PC-9 (cell line): ENCODE measurements around the gene NUP214. TPM values are rescaled to one million over a fixed set of nuclear protein-coding genes. Genes with fewer than 3 reads are reported as not detected.

ENCODE experiments used
- BruUV-seq: library from RNA; stranded (reverse); fragments of 400-500 nt; replicated peaks from 2 replicates; lab custom pipeline; 2021; lab: Mats Ljungman, UMichigan
- CTCF ChIA-PET: fragments of 300-600 bp; sonication (Branson Sonifier 250); formaldehyde crosslinking; loops from one replicate; lab custom pipeline; 2022; ENCODE audit warnings: antibody characterized with exemption; lab: Charles Lee
- POLR2A ChIA-PET: fragments of 300-600 bp; sonication (Branson Sonifier 250); formaldehyde crosslinking; loops from one replicate; lab custom pipeline; 2022; ENCODE audit warnings: antibody characterized with exemption; ENCODE audit not compliant: unreplicated experiment; lab: Charles Lee
- DNase-seq, 2 experiments: peaks; one replicate each; pipeline versions ENCODE4 v3.0.0 to v3.0.0-alpha.2; 2015 to 2022; ENCODE audit warnings: mixed read lengths in 1 of 2
- H2AFZ ChIP-seq: fragments of 200-600 bp; sonication (generic); 2 replicates; pipeline ENCODE4 v1.8.1; 2017; ENCODE audit warnings: antibody characterized with exemption
- H3F3A ChIP-seq: fragments of 200-600 bp; sonication (generic); 2 replicates; pipeline ENCODE4 v1.8.1; 2017; ENCODE audit warnings: antibody characterized with exemption, mild to moderate bottlenecking, low read depth; ENCODE audit not compliant: insufficient read depth
- H3K27ac ChIP-seq: fragments of 200-600 bp; sonication (generic); 2 replicates; pipeline ENCODE4 v1.6.1; 2016; ENCODE audit warnings: mixed run types
- H3K27me3 ChIP-seq: fragments of 200-600 bp; sonication (generic); 2 replicates; pipeline ENCODE4 v1.6.1; 2016; ENCODE audit warnings: low read depth, mixed run types; ENCODE audit not compliant: insufficient read depth
- H3K36me3 ChIP-seq: fragments of 200-600 bp; sonication (generic); 2 replicates; pipeline ENCODE4 v1.6.1; 2016; ENCODE audit warnings: low read depth, mixed run types
- H3K4me1 ChIP-seq: fragments of 200-600 bp; sonication (generic); replicated peaks from 2 replicates; pipeline ENCODE4 v1.6.1; 2016; ENCODE audit warnings: mixed run types; ENCODE audit not compliant: insufficient read depth
- H3K4me2 ChIP-seq: fragments of 200-600 bp; sonication (generic); 2 replicates; pipeline ENCODE4 v1.6.1; 2017; ENCODE audit warnings: mixed run types
- H3K4me3 ChIP-seq: fragments of 200-600 bp; sonication (generic); 2 replicates; pipeline ENCODE4 v1.6.1; 2016; ENCODE audit warnings: mixed run types
- H3K79me2 ChIP-seq: fragments of 200-600 bp; sonication (generic); 2 replicates; pipeline ENCODE4 v1.6.1; 2017; ENCODE audit warnings: low read depth, mixed run types
- H3K9me2 ChIP-seq: fragments of 200-600 bp; sonication (generic); 2 replicates; pipeline ENCODE4 v1.8.1; 2017; ENCODE audit warnings: mild to moderate bottlenecking; ENCODE audit not compliant: insufficient read depth
- H3K9me3 ChIP-seq: fragments of 200-600 bp; sonication (generic); 2 replicates; pipeline ENCODE4 v1.8.1; 2016; ENCODE audit warnings: low read depth; ENCODE audit not compliant: insufficient read depth
- H4K20me1 ChIP-seq: fragments of 200-600 bp; sonication (generic); 2 replicates; pipeline ENCODE4 v1.8.1; 2017; ENCODE audit not compliant: insufficient read depth
- CTCF ChIP-seq: fragments of 200-600 bp; sonication (generic); conservative IDR thresholded peaks from 2 replicates; pipeline ENCODE4 v1.6.1; 2017; ENCODE audit warnings: mixed run types, antibody characterized with exemption, mild to moderate bottlenecking, moderate library complexity
- EZH2 ChIP-seq: fragments of 200-600 bp; sonication (generic); IDR thresholded peaks from 2 replicates; pipeline ENCODE4 v1.8.0; 2017; ENCODE audit warnings: antibody characterized with exemption, low read depth
- intact Hi-C: fragments of 100-400 bp; cut with micrococcal nuclease; formaldehyde crosslinking; loops from one replicate; pipeline ENCODE4 v1.10.0; 2022; ENCODE audit not compliant: unreplicated experiment
- total RNA-seq: library from RNA; stranded (reverse); gene quantifications from 2 replicates; pipeline ENCODE4 v1.2.3, GENCODE V29; 2021

NUP214 gene
- total RNA-seq, 1 experiment from 2014 or later = 59.0 TPM

DNA sequence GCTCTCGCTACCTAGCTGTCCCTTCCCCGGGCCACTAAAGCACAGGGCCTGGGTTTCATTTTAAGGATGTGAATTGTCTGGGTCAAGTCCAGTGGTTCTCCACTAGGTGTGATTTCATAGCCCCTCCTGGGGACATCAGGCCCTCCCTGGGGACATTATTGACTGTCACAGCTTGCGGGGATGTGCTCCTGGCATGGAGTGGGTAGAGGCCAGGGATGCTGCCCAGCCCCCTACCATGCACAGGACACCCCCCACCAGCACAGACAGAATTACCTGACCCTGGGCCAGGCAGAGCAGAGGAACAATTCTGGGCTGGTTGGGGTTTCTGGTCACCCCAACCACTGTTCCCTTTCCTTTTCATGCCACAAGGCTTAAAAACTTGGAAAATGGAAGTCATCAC is 146.8 kb downstream of the NUP214 start:
- intact Hi-C loops = no loop called here
- no peak overlapping the region for H2AFZ ChIP-seq
- no peaks in the 10 kb centered on the region for H3K4me1 ChIP-seq
- H3K9me2 ChIP-seq = no peaks in the 10 kb centered on the region
- H3K36me3 ChIP-seq = no peaks in the 10 kb centered on the region
- DNase-seq = no peak
- H3K4me2 ChIP-seq = no peak overlapping the region
- POLR2A ChIA-PET = interaction anchor here (0.6 kb wide), 1 partner anchor 71 kb away, joined by 3 read pairs; no protein-coding TSS in a partner anchor
- H3K9me3 ChIP-seq = no peaks in the 10 kb centered on the region
- H4K20me1 ChIP-seq = no peaks in the 10 kb centered on the region
- H3K27ac ChIP-seq = no peak overlapping the region
- BruUV-seq = no TSS peak
- no peaks in the 10 kb centered on the region for H3K27me3 ChIP-seq
- H3K4me3 ChIP-seq = no peak overlapping the region
- no peaks in the 10 kb centered on the region for H3K79me2 ChIP-seq
- CTCF ChIA-PET = interaction anchor here (0.6 kb wide), 1 partner anchor 288 kb away, joined by 5 read pairs; no protein-coding TSS in a partner anchor
- no peaks in the 10 kb centered on the region for H3F3A ChIP-seq
- no peak for TF ChIP-seq CTCF
- no peak for TF ChIP-seq EZH2

GRCh38 chr9:131273146-131273855 is 147.9 kb downstream of the NUP214 start:
- Histone ChIP-seq H3K4me3 (no peak overlapping the region), H3K9me3 (no peaks in the 10 kb centered on the region), H3K79me2 (no peaks in the 10 kb centered on the region), H3K4me1 (no peaks in the 10 kb centered on the region), H4K20me1 (no peaks in the 10 kb centered on the region), H3K27ac (no peak overlapping the region), H3K27me3 (no peaks in the 10 kb centered on the region), H3K4me2 (no peak overlapping the region), H3K9me2 (no peaks in the 10 kb centered on the region), H3K36me3 (no peaks in the 10 kb centered on the region), H3F3A (no peaks in the 10 kb centered on the region), H2AFZ (no peak overlapping the region)
- TF ChIP-seq EZH2 (no peak), CTCF (no peak)
- ChIA-PET CTCF (no interaction called here), POLR2A (no interaction called here)
- no peak for DNase-seq
- no TSS peak for BruUV-seq
- intact Hi-C loops = no loop called here

DNA sequence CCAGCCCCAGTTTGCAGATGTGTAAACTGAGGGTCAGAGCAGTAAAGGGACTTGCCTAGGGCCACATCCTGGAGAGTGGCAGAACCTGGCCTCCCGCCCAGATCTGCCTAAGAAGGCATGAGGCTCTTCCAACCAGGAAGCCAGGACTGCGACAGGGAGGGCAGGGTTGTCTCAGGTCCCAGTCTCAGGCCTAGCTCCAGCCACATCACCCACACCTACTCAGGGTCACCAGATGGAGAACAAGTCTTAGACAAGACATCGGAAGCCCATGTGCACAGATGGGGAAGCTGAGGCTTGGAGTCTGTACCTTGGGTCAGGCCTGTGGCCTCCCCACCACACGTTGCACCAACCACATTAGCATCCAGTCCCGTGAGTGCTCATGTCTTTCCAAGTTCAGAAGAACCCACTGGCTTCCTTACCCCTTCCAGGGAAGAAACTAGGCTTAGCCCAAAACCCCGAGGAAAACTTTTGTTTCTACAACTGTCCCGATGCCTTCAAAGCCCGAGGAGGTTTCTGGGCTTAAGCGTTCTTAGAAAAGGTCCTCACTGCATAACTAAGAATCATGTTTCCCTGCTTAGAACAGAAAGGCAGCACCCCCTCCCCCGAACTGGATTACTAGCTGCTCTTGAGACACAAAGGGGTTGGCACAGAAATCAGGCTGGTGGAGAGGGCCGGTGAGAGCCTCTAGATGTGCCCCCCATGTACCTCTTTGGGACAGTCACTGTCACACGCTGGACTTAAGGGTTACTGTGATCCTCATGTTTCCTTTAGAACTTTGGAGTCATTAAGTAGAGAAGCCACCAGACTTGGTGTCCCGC is 148.7 kb downstream of the NUP214 start:
- Histone ChIP-seq H3K4me1 (no peaks in the 10 kb centered on the region), H3K27me3 (no peaks in the 10 kb centered on the region), H3K36me3 (no peaks in the 10 kb centered on the region), H3F3A (no peaks in the 10 kb centered on the region), H2AFZ (no peak overlapping the region), H4K20me1 (no peaks in the 10 kb centered on the region), H3K9me2 (no peaks in the 10 kb centered on the region), H3K27ac (no peak overlapping the region), H3K9me3 (no peaks in the 10 kb centered on the region), H3K4me3 (no peak overlapping the region), H3K4me2 (no peak overlapping the region), H3K79me2 (no peaks in the 10 kb centered on the region)
- no peak for DNase-seq
- TF ChIP-seq CTCF (no peak), EZH2 (no peak)
- no TSS peak for BruUV-seq
- ChIA-PET POLR2A (no interaction called here), CTCF (no interaction called here)
- intact Hi-C loops = no loop called here
